Measurements from ENCODE around the gene CTIF. TPM values are rescaled to one million over a fixed set of nuclear protein-coding genes. Genes with fewer than 3 reads are reported as not detected.

The CTIF gene
- total and polyA plus RNA-seq, 4 donors = 10.6 to 26.7 (median 12.3) TPM

DNA sequence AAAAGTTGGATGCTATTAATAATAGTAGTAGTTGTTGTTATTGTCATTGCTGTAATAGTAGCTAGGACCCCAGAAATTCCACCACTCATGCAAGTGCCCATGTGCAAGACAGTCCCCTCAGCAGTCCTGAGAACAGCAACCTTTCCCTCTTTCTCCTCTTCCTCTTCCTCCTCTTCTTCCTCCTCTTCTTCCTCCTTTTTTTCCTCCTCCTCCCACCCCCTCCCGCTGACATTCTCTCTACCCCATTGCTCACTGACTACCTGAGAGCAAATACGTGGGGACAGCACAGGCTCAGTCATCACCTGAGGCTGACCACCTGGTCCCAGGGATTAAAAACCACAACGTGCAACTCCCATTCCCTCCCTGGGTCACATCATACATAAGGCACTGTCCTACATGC lies 370.1 kb downstream of the CTIF start:
- H3K9ac ChIP-seq (ENCODE audit: low read depth in 1 of 2, low read length in 2 of 2) = no peak overlapping the region
- no peak overlapping the region for H3K27ac ChIP-seq (ENCODE audit: low read depth in 1 of 2, low read length in 2 of 2)

DNA sequence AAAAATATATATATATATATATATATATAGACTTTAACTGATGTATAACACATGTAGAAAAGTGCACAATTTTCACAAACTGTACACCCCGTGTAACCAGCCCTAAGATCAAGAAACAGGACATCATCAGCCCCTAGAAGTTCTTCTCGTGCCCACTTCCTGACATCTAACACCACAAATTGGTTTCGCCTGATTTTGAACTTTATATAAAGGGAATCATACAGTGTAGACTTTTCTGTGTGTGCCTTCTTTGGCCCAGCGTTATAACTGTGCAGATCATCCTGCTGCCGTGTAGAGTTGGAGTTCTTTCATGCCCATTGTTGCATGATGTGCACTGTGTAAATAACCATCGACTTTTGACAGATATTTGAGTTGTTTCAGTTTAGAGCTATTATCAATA lies 370.9 kb downstream of the CTIF start:
- H3K36me3 ChIP-seq (ENCODE audit: control insufficient read depth in 4 of 4, insufficient read depth in 3 of 4, low read depth in 1 of 4, low read length in 3 of 4) = no peaks in the 10 kb centered on the region
- no peaks in the 10 kb centered on the region for H3K27me3 ChIP-seq (ENCODE audit: control insufficient read depth in 4 of 4, insufficient read depth in 4 of 4, low read length in 3 of 4)
- no peak overlapping the region for H3K27ac ChIP-seq (ENCODE audit: low read depth in 1 of 2, low read length in 2 of 2)
- H3K9me3 ChIP-seq (ENCODE audit: control insufficient read depth in 4 of 4, low read length in 3 of 4) = peaks cover 0 to 4% (median 1%) of the 10 kb centered on the region in 4 donors
- H3K4me1 ChIP-seq (ENCODE audit: control insufficient read depth in 4 of 4, insufficient read depth in 4 of 4, low read length in 3 of 4) = no peaks in the 10 kb centered on the region
- H3K4me3 ChIP-seq (ENCODE audit: low read depth in 1 of 3, low read length in 3 of 3) = no peak overlapping the region
- WGBS = 79% methylated on average over 6 of the region's 6 CpGs
- TF ChIP-seq, protein P1, sequence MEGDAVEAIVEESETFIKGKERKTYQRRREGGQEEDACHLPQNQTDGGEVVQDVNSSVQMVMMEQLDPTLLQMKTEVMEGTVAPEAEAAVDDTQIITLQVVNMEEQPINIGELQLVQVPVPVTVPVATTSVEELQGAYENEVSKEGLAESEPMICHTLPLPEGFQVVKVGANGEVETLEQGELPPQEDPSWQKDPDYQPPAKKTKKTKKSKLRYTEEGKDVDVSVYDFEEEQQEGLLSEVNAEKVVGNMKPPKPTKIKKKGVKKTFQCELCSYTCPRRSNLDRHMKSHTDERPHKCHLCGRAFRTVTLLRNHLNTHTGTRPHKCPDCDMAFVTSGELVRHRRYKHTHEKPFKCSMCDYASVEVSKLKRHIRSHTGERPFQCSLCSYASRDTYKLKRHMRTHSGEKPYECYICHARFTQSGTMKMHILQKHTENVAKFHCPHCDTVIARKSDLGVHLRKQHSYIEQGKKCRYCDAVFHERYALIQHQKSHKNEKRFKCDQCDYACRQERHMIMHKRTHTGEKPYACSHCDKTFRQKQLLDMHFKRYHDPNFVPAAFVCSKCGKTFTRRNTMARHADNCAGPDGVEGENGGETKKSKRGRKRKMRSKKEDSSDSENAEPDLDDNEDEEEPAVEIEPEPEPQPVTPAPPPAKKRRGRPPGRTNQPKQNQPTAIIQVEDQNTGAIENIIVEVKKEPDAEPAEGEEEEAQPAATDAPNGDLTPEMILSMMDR (IDR thresholded peaks at IDR 0.05; ENCODE audit: low read depth, low read length, missing input control) = no peak
- TF ChIP-seq TAF1 (conservative IDR thresholded peaks at IDR 0.05) = no peak
- TF ChIP-seq, protein P2, sequence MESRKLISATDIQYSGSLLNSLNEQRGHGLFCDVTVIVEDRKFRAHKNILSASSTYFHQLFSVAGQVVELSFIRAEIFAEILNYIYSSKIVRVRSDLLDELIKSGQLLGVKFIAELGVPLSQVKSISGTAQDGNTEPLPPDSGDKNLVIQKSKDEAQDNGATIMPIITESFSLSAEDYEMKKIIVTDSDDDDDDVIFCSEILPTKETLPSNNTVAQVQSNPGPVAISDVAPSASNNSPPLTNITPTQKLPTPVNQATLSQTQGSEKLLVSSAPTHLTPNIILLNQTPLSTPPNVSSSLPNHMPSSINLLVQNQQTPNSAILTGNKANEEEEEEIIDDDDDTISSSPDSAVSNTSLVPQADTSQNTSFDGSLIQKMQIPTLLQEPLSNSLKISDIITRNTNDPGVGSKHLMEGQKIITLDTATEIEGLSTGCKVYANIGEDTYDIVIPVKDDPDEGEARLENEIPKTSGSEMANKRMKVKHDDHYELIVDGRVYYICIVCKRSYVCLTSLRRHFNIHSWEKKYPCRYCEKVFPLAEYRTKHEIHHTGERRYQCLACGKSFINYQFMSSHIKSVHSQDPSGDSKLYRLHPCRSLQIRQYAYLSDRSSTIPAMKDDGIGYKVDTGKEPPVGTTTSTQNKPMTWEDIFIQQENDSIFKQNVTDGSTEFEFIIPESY (IDR thresholded peaks at IDR 0.05) = no peak
- TF ChIP-seq, protein P3, sequence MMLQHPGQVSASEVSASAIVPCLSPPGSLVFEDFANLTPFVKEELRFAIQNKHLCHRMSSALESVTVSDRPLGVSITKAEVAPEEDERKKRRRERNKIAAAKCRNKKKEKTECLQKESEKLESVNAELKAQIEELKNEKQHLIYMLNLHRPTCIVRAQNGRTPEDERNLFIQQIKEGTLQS (IDR thresholded peaks at IDR 0.05) = no peak
- H3K9ac ChIP-seq (ENCODE audit: low read depth in 1 of 2, low read length in 2 of 2) = no peak overlapping the region
- no peak for DNase-seq (ENCODE audit: low spot score)

More for the DNA sequence above, 370.1 kb downstream of the CTIF start:
- Histone ChIP-seq H3K4me1 (ENCODE audit: control insufficient read depth in 4 of 4, insufficient read depth in 4 of 4, low read length in 3 of 4) (no peaks in the 10 kb centered on the region), H3K36me3 (ENCODE audit: control insufficient read depth in 4 of 4, insufficient read depth in 3 of 4, low read depth in 1 of 4, low read length in 3 of 4) (no peaks in the 10 kb centered on the region), H3K9me3 (ENCODE audit: control insufficient read depth in 4 of 4, low read length in 3 of 4) (peaks cover 0 to 4% (median 2%) of the 10 kb centered on the region in 4 donors), H3K4me3 (ENCODE audit: low read depth in 1 of 3, low read length in 3 of 3) (no peak overlapping the region), H3K27me3 (ENCODE audit: control insufficient read depth in 4 of 4, insufficient read depth in 4 of 4, low read length in 3 of 4) (no peaks in the 10 kb centered on the region)
- WGBS = 79% methylated on average over 3 of the region's 3 CpGs
- DNase-seq (ENCODE audit: low spot score) = no peak
- TF ChIP-seq RAD21 (IDR thresholded peaks at IDR 0.05) (no peak), YY1 (IDR thresholded peaks at IDR 0.05) (no peak), HNF4G (IDR thresholded peaks at IDR 0.05) (no peak), EGR1 (IDR thresholded peaks at IDR 0.05; ENCODE audit: low read depth in 2 of 2) (no peak), GABPA (IDR thresholded peaks at IDR 0.05 in 1 of 2, conservative IDR thresholded peaks at IDR 0.05 in 1 of 2) (no peak), TAF1 (conservative IDR thresholded peaks at IDR 0.05) (no peak), JUND (IDR thresholded peaks at IDR 0.05) (no peak)
- TF ChIP-seq, protein P4, sequence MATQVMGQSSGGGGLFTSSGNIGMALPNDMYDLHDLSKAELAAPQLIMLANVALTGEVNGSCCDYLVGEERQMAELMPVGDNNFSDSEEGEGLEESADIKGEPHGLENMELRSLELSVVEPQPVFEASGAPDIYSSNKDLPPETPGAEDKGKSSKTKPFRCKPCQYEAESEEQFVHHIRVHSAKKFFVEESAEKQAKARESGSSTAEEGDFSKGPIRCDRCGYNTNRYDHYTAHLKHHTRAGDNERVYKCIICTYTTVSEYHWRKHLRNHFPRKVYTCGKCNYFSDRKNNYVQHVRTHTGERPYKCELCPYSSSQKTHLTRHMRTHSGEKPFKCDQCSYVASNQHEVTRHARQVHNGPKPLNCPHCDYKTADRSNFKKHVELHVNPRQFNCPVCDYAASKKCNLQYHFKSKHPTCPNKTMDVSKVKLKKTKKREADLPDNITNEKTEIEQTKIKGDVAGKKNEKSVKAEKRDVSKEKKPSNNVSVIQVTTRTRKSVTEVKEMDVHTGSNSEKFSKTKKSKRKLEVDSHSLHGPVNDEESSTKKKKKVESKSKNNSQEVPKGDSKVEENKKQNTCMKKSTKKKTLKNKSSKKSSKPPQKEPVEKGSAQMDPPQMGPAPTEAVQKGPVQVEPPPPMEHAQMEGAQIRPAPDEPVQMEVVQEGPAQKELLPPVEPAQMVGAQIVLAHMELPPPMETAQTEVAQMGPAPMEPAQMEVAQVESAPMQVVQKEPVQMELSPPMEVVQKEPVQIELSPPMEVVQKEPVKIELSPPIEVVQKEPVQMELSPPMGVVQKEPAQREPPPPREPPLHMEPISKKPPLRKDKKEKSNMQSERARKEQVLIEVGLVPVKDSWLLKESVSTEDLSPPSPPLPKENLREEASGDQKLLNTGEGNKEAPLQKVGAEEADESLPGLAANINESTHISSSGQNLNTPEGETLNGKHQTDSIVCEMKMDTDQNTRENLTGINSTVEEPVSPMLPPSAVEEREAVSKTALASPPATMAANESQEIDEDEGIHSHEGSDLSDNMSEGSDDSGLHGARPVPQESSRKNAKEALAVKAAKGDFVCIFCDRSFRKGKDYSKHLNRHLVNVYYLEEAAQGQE (IDR thresholded peaks at IDR 0.05) = no peak
- TF ChIP-seq, protein P3 (IDR thresholded peaks at IDR 0.05) = no peak
- TF ChIP-seq, protein P2 (IDR thresholded peaks at IDR 0.05) = no peak
- TF ChIP-seq, protein P1 (IDR thresholded peaks at IDR 0.05; ENCODE audit: low read depth, low read length, missing input control) = no peak

Data from liver (tissue), 9 donors.